GM19395 (cell line): ENCODE data around the gene PDAP1.
"Not testable (repeated sequence)": the region's sequence is repeated elsewhere in the genome, so short reads cannot be mapped to it uniquely, and the experiment has no call there.

Experiments
- ATAC-seq: cut with Tn5 transposase; IDR thresholded peaks from one replicate; pipeline ENCODE4 v1.9.1; 2021; ENCODE audit warnings: mild to moderate bottlenecking, moderate library complexity; ENCODE audit not compliant: unreplicated experiment

PDAP1 gene

DNA sequence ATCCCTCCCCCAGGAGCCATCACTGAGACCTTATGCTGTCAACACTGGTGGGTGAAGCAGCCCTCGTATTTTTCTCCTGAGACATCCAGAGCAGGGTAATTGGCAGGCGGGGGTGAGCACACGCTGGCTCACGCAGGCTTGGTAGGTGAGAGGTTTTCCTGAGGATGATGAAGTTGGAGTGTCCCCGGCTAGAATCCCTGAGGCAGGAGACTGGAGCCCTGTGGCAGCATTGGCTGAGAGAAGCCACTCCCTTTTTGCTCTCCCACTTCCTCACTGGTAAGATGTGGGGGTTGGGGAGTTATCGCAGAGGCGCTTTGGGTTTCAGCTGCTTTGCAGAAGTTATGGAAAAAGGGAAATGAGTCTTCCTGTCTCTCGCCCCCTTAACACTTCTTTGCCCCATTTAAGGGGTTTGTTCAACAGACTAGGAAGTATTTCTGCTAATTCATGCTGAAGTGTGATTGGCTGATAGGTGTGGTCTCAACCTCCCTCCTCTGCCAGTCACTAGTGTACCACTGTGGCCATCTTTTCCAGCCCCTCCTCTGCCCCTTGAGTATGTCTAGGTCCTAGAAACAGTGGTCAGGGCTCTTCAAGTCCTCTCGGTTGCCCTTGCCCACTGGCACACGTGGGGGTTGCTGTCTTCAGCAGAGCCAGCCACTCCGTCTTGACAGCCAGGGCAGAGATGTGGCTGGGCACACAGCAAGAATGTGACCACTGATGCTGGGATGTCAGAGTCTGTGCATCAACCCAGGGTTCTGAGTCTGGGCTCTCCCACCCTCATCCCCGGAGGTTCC lies 28.2 kb downstream of the PDAP1 start:
- ATAC-seq, result peak; percentile 47

DNA sequence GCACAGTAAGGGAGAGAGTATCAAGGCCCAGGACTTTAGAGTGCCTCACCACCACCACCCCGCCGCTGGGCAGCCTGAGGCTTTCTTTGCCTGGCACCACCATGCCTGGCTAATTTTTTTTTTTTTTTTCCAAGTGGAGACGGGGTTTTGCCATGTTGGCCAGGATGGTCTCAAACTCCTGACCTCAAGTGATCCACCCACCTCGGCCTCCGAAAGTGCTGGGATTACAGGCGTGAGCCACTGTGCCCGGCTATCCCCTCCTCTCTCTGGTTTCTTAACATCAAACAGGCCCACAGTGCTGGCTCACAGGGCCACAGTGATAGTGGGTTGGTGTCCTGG lies 28.7 kb downstream of the PDAP1 start:
- ATAC-seq, result not testable (repeated sequence)

GRCh38 chr7:99379043-99379577 lies 29.3 kb downstream of the PDAP1 start:
- peak; percentile 20 for ATAC-seq

- peak; percentile 43 for ATAC-seq
These were observed 33.2 kb downstream of the PDAP1 start for GRCh38 chr7:99375070-99375807.

DNA sequence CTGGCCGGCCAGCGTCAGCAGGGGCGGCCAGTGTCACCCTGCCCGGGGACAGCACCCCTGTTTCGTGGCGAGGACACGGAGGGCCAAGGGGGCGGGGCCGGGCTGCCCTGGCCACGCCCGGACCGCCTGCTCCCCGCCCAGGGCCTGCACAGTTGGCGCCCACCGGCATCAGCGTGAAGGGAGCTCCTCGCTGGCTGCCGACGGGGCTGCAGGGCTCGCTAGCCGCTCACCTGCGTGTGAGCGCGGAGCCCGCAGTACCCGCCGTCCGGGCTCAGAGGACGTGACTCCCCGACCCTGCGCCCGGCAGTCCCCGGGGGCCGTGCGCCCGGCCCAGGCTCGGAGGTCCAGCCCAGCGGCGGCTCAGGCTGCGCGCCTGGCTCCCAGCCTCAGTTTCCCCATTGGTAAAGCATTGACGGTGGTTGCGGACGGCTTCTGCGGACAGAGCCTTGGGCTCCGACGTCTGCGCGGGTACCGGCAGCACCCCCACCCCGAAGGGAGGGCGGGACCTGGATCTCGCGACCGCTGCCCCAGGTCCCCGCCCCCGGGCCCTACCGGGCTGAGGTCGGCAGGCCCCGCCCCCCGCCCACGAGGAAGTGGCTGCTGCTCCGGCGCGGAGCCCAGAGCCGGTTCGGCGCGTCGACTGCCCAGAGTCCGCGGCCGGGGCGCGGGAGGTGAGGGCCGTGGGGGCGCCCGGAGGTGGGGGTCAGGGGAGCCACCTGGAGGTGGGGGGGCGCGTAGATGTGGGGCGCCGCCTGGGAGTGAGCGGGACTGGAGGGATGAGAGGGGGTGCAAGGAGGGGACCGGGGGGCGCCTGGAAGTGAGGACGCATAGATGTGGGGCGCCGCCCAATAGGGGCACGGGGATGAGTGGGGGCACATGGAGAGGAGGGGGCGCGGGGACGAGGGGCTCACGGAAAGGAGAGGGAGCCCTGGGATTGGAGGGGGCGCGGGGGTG lies 34.0 kb downstream of the PDAP1 start, which contains the start of gene ARPC1B:
TSS of gene ARPC1B (plus strand) at position 620 of the 954 bp plus-strand sequence. CDS start 10,985 bp downstream, outside the sequence.
- peak; percentile 59 for ATAC-seq

DNA sequence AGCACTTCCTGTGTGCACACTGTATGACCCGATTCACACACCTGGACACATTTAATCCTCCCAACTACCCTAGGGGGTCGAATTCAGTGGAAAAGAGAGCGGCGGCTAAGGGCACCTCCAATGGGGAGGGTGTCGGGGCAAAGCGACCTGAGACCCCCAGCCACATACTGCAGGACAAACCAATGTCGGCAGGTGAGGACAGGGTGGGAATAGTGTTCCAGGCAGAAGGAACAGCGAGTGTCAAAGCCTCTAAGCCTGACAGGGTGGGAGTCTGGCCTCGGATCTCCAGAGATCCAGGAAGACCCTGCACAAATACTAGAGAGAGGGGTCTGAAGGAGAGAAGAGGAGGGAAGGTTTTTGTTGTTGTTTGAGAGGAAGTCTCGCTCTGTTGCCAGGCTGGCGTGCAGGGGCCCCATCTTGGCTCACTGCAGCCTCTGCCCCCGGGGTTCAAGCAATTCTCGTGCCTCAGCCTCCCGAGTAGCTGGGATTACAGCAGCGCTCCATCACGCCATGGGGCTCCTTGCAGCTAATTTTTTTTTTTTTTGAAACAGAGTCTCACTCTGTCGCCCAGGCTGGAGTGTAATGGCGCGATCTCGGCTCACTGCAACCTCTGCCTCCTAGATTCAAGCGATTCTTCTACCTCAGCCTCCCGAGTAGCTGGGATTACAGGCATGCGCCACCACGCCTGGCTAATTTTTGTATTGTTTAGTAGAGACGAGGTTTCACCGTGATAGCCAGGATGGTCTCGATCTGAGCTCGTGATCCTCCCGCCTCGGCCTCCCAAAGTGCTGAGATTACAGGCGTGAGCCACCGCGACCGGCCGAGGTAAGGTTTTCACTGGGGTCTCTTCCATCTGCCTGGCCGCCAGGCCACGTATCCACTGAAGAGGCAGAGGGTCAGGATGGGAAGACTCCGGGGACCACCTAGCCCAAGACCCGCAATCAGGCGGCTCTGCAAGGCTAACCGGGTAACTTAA lies 35.0 kb downstream of the PDAP1 start:
- no peak for ATAC-seq

DNA sequence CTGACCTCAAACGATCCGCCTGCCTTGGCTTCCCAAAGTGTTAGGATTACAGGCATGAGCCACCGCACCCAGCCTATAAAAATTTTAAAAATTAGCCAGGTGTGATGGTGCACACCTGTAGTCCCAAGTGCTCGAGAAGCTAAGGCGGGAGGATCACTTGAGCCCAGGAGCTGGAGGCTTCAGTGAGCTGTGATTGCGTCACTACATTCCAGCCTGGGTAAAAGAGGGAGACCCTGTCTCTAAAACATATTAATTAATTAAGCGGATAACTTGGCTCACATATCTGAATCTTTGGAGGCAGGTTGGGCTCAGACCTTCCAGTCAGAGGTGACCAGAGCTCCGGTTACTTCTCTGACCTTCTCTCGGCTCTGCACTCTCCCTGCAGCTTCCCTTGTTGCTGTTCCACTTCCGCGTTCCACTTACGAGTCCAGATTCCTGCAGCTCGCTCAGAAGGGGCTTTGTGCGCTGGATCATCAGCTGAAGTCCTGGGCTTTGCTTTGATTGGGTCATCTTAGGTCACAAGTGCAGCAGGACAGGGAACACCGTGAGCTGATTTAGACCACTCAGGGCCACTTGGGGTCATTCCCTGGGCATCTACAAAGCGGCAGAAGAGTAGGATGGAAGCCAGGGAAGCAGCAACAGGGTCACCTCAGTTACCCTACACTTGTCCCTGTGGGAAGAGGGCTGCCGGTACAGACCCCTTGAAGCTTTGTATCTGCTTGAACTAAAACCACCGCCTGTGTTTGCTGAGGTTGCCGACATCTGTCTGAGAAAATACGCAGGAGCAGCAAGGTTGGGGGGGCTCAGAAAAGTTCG lies 35.9 kb downstream of the PDAP1 start:
- no peak for ATAC-seq

DNA sequence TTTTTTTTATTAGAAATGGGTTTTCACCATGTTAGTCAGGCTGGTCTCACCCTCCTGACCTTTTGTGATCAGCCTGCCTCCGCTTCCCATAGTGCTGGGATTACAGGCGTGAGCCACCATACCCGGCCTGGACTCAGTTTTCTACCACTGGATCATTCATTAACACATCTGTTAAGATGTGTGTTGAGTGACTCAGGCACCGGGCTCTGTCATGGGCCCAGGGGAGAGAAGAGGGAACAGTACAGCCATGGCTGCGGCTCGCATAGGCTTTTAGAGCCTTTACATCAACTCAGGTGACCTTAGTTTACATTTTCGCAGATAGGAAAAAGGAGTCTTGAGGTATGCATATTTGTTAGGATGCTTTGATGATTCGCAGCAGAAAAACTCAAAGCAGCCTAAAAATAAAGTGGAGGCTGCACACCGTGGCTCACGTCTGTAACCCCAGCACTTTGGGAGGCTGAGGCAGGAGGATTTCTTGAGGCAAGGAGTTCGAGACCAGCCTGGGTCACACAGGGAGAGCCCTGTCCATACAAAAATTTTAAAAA lies 36.9 kb downstream of the PDAP1 start:
- no peak for ATAC-seq

- ATAC-seq, result no peak
These were observed 38.5 kb downstream of the PDAP1 start for GRCh38 chr7:99369767-99370391.

GRCh38 chr7:99368750-99369389 lies 39.5 kb downstream of the PDAP1 start:
- no peak for ATAC-seq

DNA sequence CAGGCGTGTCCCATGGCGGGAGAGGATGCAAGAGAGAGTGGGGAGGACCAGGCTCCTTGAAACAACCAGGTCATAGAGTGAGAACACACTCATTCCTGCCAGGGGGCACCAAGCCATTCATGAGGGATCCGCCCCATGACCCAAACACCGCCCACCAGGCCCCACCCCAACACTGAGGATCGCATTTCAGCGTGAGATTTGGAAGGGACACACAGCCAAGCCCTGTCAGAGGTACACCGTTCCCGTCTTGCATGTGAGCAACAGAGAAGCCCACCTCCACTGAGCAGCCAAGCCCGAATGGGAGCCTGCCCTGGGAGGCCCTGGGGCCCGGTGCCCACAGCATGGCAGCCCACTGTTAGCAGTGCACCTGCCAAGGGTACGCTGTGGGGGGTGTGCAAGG lies 41.8 kb downstream of the PDAP1 start:
- no peak for ATAC-seq

DNA sequence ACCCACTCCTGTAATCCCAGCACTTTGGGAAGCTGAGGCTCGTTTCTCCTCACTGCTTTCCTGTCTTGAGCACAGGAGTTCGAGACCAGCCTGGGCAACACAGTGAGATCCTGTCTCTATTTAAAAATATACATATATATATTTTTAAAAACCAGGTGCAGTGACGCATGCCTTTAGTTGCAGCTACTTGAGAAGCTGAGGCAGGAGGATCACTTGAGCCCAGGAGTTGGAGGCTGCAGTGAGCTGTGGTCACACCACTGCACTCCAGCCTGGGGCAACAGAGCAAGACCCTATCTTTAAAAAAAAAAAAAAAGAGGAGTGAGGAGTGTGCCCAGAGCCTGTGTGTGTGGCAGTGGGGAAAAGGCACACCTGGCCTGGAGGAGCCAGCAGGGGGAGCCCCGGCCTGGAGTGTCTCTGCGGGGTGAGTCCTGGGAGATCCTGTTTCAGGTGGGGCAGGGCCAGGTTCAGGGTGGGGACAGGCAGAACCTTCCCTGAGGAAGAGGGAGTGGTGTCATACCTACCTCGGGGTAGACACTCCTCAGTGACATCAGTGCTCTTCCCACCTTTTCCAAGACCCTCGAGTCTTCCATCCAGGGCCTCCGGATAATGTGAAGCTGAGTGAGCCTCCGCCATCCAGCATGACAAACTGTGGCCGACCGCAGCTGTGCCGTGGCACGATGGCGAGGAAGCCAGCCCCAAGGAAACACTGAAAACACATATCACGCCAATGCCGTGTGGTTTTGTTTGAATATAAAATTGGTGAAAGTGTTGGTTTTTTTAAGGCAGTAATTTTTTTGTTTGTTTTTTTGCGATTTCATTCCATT lies 42.9 kb downstream of the PDAP1 start:
- ATAC-seq, result no peak

DNA sequence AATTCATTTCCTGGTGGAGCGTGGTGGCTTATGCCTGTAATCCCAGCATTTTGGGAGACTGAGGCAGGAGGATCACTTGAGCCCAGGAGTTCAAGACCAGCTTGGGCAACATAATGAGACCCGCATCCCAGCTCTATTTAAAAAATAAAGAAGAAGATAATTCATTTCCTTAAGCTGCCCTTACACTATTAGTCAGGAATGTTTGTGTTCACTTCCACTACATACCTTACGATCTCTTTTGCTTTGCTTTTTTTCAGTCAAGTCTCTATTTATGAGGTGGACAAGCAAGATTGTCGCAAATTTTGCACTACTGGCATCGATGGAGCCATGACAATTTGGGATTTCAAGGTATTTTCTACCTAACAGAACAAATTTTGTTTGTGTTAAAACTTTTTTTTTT lies 45.1 kb downstream of the PDAP1 start:
- no peak for ATAC-seq

GRCh38 chr7:99362801-99363200 lies 45.6 kb downstream of the PDAP1 start:
- no peak for ATAC-seq

- ATAC-seq, result no peak
These were observed 48.8 kb downstream of the PDAP1 start for GRCh38 chr7:99359465-99360154.

DNA sequence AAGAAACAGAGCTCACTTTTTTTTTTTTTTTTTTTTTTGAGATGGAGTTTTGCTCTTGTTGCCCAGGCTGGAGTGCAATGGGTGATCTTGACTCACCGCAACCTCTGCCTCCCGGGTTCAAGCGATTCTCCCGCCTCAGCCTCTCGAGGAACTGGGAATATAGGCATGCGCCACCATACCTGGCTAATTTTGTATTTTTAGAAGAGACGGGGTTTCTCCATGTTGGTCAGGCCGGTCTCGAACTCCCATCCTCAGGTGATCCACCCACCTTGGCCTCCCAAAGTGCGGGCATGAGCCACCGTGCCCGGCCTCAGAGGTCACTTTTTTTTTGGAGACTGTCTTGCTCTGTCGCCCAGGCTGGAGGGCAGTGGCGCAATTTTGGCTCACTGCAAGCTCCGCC lies 49.9 kb downstream of the PDAP1 start:
- not testable (repeated sequence) for ATAC-seq
